ENCODE data around the gene CASTOR1.

CASTOR1 gene

DNA sequence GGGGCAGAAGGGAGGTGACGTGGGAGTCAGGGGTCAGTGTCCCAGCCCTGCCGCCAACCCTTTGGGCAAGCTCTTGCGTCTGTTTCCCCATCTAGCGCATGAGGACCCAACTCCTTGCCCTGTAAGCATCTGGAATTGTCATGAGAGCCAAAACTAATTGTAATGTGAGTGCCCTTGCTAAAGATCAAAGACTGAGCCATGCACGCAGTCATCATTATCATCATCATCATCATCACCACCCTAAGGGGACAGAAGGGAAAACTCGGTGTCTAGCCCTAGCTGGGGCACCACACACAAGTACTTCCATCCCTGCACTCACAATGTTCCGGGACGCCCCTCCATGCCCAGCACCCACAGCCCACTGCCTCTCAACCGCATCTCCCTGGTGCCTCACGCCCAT is 45.2 kb downstream of the CASTOR1 start:
- DNase-seq (ENCODE audit: low read depth): no peak

DNA sequence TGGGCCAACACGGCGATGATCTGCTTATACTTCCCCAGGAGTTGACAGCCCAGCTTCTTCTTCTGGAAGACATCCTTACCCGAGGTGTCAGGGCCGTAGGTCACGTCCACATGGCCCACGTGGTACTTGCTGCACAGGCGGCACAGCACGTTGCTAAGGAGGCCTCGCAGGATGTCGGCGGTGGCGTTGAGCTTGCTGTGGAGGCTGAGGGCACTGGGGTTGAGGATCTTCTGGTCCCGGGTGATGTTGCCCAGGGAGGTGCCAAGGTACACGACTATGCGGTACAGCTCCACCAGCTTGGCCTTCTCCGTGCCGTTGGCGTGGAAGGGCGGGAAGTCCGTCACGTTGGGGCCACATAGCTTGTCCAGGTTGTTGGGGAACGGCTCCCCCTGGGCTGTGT is 45.6 kb downstream of the CASTOR1 start:
- DNase-seq (ENCODE audit: low read depth): no peak

- DNase-seq (ENCODE audit: low read depth): no peak
Observed at GRCh38 chr22:30241576-30242371, 47.5 kb downstream of the CASTOR1 start.

- no peak for DNase-seq (ENCODE audit: low read depth)
Observed at GRCh38 chr22:30240541-30241417, 48.5 kb downstream of the CASTOR1 start.

GRCh38 chr22:30239488-30240405 is 49.6 kb downstream of the CASTOR1 start:
- no peak for DNase-seq (ENCODE audit: low read depth)

DNA sequence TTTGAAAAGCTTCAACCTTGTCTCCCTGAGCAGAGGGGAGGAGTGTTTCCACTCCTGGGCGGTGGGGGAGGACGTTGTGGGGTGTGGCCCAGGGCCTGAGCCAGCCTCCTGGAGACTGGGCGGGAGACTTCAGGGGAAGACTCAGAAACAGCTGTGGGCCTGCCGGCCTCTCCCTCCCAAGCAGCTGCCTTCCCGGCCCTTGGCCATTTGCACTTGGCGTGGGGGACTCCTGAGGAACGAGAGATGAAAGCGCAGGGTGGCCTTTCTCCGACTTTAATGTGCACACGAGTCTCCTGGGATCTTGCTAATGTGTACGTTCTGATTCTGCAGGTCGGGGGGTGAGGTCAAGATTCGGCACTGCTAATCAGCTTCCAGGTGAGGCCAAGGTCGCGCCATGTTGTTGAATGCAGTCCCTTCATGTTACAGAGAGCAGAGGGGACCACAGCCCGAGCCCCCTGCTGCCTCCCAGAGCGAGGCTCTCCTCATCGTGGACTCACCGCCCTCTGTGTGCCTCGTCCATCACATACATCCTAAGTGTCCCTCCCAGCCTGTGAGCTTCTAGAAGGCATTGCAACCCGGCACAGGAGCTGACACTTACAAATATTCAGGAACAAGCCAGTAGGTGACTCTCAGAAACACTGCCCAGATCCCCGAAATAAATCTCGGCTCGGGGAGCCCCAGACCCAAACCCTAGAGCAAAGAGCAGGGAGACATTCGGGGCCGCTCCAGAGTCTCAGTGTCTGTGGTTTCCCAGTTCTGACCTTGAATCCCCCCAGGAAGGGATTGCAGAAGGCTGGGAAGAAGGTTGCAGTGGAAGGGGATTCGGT is 50.4 kb downstream of the CASTOR1 start:
- DNase-seq (ENCODE audit: low read depth): no peak

DNA sequence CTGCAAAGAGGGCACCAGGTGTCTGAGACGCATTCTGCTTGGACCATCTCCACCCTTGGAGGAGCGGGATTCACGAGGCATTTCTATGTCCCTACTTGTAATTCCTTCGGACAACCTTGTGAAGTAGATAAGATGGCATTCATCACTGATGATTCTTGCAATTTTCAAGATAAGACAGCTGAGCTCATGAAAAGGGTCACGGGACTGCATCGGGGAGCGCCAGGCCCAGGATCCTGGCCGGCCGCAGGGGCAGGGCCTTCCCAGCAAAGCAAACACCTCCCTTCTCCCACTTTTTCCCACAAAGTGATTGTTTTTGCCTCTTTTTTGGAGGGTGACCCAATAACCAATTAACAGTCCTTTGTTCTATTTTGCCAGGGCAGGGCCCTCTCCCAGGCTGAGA is 51.2 kb downstream of the CASTOR1 start:
- DNase-seq (ENCODE audit: low read depth): no peak

DNA sequence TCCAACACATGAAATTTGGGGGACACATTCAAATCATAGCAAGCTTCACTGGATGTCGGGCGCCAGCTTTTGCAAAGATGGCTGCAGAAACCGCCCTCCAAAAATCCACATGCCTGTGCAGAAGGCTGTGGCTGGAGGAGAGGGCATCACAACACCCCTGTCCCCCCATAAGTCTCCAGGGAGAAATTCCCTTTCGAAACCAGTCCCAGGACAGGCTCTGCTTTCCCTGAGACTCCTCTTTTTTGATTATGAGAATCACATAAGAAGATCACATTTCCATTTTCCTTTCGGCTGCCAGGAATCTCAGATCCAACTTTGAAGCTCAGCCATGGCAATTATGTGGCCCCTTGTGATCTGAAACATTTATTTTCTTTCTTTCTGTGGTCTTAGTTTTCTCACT is 52.4 kb downstream of the CASTOR1 start:
- DNase-seq (ENCODE audit: low read depth): no peak

GRCh38 chr22:30235687-30236170 is 53.6 kb downstream of the CASTOR1 start:
- no peak for DNase-seq (ENCODE audit: low read depth)

Measured in activated T-helper 1 cell treated with Interleukin-2 at 50 U/mL for 16 hours (primary cell).